ENCODE results near the gene ZNF665. TPM values are rescaled to one million over a fixed set of nuclear protein-coding genes. Genes with fewer than 3 reads are reported as not detected.

The ZNF665 gene
- polyA plus RNA-seq, 2 of the 4 experiments (the other 2 are of a cell fraction): not detected

- peaks cover 83% of the 10 kb centered on the region for H3K9me3 ChIP-seq
- H3K4me2 ChIP-seq: no peak overlapping the region
- ChIA-PET POLR2A (no interaction called here), CTCF (no interaction called here)
- no peak for FAIRE-seq
- no peaks in the 10 kb centered on the region for H3K4me1 ChIP-seq
- no peak for DNase-seq (ENCODE audit: low read depth in 1 of 2, low spot score in 1 of 2)
- ATAC-seq: no peak
- WGBS (ENCODE audit: missing lambda C conversion rate): 6% methylated on average over 3 of the region's 3 CpGs
- H3K27ac ChIP-seq: no peak overlapping the region
- no peak overlapping the region for H3K4me3 ChIP-seq
- TF ChIP-seq PBX3 (IDR thresholded peaks at IDR 0.05) (no peak), NPAS2 (CRISPR knock-in tag; IDR thresholded peaks at IDR 0.05; ENCODE audit: borderline replicate concordance) (no peak), JUN (IDR thresholded peaks at IDR 0.05) (no peak), FOSL2 (IDR thresholded peaks at IDR 0.05) (no peak), FOSL2 (CRISPR knock-in tag; IDR thresholded peaks at IDR 0.05) (no peak), HMGXB4 (CRISPR knock-in tag; IDR thresholded peaks at IDR 0.05; ENCODE audit: borderline replicate concordance) (no peak), BCL3 (IDR thresholded peaks at IDR 0.05) (no peak), GATA3 (IDR thresholded peaks at IDR 0.05; ENCODE audit: borderline replicate concordance) (no peak), CEBPB (IDR thresholded peaks at IDR 0.05) (no peak), RCOR1 (IDR thresholded peaks at IDR 0.05; ENCODE audit: low read depth, low read length) (no peak), HDAC2 (IDR thresholded peaks at IDR 0.05) (no peak), CHD2 (IDR thresholded peaks at IDR 0.05; ENCODE audit: low read length, partially characterized antibody) (no peak), HEYL (CRISPR knock-in tag; IDR thresholded peaks at IDR 0.05) (no peak), ZC3H11A (IDR thresholded peaks at IDR 0.05) (no peak), POLR2A (IDR thresholded peaks at IDR 0.05; ENCODE audit: low read length) (no peak), KDM5A (IDR thresholded peaks at IDR 0.05) (no peak), EHF (CRISPR knock-in tag; IDR thresholded peaks at IDR 0.05) (no peak), ESRRA (IDR thresholded peaks at IDR 0.05; ENCODE audit: borderline replicate concordance, low read length) (no peak), TP53 (CRISPR knock-in tag; IDR thresholded peaks at IDR 0.05) (no peak), HOXB13 (CRISPR knock-in tag; IDR thresholded peaks at IDR 0.05; ENCODE audit: low read depth) (no peak), POLR2AphosphoS2 (conservative IDR thresholded peaks at IDR 0.05; ENCODE audit: low read length) (no peak)
Observed at GRCh38 chr19:53136432-53136831, 56.7 kb downstream of the ZNF665 start.

GRCh38 chr19:53132141-53132991, 60.8 kb downstream of the ZNF665 start, which contains the start of gene ZNF415:
TSS of gene ZNF415 (minus strand) at chr19:53132910. CDS start at chr19:53122676, 10,234 bp downstream.
- Histone ChIP-seq H3K9me3 (peaks cover 56% of the 10 kb centered on the region), H3K4me1 (no peaks in the 10 kb centered on the region), H3K4me3 (no peak within 1 kb of the TSS), H3K27ac (no peak within 1 kb of the TSS), H3K4me2 (no peak within 1 kb of the TSS)
- POLR2A ChIA-PET: no interaction called here
- WGBS (ENCODE audit: missing lambda C conversion rate): 23% methylated on average over 39 of the region's 51 CpGs
- FAIRE-seq: no peak
- CTCF ChIA-PET: no interaction called here
- TF ChIP-seq E2F6 (IDR thresholded peaks at IDR 0.05; ENCODE audit: borderline replicate concordance, low read depth) (no peak), JUNB (IDR thresholded peaks at IDR 0.05) (no peak), MAZ (IDR thresholded peaks at IDR 0.05; ENCODE audit: borderline replicate concordance, low read depth, low read length) (no peak), MAX (IDR thresholded peaks at IDR 0.05) (no peak), SREBF2 (IDR thresholded peaks at IDR 0.05) (no peak), ESRRA (IDR thresholded peaks at IDR 0.05; ENCODE audit: borderline replicate concordance, low read length) (no peak), RFX5 (IDR thresholded peaks at IDR 0.05) (no peak), CBX8 (IDR thresholded peaks at IDR 0.05) (no peak), TFCP2L1 (CRISPR knock-in tag; IDR thresholded peaks at IDR 0.05) (no peak)
- ATAC-seq: no peak
- no peak for DNase-seq (ENCODE audit: low read depth in 1 of 2, low spot score in 1 of 2)

Data from A549 (cell line).